ENCODE data around the gene TIAM1.

TIAM1 gene

GRCh38 chr21:31162827-31163226 is 181.2 kb downstream of the TIAM1 start:
- DNase-seq, result no peak

- DNase-seq, result no peak
Observed at GRCh38 chr21:31162079-31162699, 181.9 kb downstream of the TIAM1 start.

DNA sequence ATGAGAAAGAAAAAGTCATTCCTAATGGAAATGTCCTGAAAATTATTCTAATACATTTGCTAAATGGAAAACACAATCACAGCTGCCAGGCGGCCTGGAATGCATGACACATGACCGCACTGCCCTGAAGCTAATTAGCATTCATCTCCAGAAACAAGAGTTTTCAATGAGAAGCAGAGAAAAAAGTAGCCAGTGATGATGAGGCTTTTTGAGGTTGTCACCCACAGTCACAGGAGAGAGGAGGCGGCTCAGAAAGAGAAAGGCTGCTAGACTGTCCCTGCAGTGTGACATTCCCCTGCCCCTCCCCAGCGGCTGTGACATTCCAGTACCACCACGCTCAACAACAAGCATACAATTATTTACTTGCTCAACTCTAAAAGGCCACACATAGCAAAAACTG is 182.9 kb downstream of the TIAM1 start:
- no peak for DNase-seq

DNA sequence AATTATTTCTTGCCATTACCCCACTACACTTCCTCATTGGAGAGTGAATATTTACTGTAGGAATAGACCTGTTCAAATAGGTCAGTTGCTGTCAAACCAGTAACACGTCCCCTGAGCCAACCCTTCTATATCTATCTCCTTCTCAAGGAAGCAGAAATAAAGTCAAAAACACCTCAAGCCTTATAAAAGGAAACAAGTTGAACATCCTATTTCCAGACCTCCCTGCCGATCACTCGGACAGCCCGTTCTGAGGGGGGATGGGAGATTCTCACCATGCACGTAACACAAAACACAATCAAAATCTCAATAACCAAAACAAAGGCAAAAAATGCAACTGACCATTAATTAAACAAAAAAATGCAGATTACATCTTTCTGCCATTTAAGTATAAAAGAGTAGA is 184.3 kb downstream of the TIAM1 start:
- DNase-seq, result no peak

- no peak for DNase-seq
Observed at GRCh38 chr21:31158789-31159581, 185.1 kb downstream of the TIAM1 start.

DNA sequence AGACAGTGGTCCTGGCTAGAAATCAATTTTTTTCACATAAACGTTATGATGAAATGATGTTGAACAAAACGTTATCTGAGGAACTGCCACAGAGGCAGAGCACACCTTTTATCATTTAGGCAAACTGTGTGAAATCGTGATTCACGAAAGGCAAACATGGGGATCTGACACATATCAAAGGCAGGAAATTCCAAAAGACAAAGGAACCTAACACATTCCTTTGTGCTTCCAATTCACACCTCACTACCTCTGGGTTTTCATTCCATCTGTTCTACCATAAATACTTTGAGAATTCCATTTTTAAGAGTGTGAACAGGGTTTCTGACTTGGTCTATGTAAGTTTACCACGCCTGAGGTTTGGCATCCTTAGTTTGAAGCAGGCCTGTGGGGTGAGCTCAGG is 186.3 kb downstream of the TIAM1 start:
- no peak for DNase-seq

GRCh38 chr21:31156662-31157061 is 187.4 kb downstream of the TIAM1 start:
- DNase-seq, result no peak

DNA sequence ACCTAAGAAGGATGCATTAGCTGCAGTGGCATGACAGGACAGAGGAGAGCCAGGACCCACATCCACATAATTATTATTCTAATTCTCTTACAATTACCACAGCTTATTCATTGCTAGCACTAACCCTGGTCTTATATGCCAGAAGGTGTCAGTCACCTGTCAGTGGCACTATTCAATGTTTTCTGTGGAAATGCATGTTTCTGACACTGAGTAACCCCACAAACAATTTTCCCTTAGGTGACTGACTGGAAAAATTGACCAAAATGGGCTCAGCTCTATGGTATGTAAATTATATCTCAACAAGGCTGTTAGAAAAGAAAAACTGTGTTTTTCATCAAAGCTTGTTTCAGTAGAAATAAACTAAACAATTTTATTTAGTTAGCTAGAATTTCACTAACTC is 187.9 kb downstream of the TIAM1 start:
- DNase-seq, result no peak

DNA sequence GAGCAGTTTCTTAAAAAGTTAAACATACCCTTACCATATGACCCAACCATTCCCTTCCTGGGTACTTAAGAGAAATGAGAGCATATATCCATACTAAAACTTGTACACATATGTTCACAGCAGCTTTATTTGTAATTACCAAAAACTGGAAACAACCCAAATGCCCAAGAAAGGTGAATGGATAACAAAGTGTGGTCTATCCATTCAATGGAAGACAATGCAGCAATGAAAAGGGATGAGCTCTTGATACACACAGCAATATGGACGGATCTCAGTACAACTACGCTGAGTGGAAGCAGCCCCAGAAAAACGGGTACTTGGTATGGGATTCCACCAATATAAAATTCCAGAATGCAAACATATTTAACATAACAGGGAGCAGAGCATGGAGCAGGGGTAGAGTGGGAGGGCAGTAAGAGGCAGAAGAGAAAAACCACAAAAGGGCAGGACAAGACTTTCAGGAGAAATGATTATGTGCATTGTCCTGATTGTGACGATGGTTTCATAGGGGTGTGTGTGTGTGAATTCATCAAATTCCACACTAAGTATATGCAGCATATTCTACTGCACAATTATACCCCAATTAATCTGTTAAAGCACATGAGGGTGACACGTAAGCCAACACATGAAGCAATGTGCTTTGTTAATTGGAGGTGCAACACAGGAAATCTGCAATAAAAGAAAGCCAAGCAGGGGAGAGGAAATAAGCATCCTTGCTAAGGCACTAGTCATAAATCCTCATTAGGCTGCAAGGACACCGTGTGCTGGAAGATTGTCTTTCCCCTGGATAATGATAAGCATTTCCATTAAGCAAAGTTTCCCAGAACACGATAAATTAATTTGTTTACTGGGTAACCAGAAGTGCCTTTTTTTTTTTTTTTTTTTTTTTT is 192.7 kb downstream of the TIAM1 start:
- no peak for DNase-seq

- no peak for DNase-seq
Observed at GRCh38 chr21:31145274-31145673, 198.8 kb downstream of the TIAM1 start.

- DNase-seq, result no peak
Observed at GRCh38 chr21:31143036-31143435, 201.0 kb downstream of the TIAM1 start.

DNA sequence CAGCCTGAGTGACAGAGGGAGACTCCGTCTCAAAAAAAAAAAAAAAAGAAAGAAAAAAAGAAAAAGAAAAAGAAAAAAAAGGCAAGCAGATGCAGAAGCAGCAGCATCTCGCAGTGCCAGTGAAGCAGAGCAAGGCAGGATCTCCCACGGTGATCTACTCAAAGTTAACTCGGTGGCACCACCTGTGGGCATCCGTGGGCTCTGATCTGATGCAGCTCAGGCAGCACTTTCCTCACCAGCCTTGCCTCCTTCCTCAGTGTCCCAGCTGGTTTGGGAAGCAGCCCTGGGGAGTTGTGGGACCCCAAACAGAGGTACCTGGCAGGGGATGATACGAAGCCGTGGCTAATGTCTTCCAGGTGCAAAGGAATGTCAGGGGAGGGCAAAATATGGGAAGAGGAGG is 201.5 kb downstream of the TIAM1 start:
- DNase-seq, result no peak

DNA sequence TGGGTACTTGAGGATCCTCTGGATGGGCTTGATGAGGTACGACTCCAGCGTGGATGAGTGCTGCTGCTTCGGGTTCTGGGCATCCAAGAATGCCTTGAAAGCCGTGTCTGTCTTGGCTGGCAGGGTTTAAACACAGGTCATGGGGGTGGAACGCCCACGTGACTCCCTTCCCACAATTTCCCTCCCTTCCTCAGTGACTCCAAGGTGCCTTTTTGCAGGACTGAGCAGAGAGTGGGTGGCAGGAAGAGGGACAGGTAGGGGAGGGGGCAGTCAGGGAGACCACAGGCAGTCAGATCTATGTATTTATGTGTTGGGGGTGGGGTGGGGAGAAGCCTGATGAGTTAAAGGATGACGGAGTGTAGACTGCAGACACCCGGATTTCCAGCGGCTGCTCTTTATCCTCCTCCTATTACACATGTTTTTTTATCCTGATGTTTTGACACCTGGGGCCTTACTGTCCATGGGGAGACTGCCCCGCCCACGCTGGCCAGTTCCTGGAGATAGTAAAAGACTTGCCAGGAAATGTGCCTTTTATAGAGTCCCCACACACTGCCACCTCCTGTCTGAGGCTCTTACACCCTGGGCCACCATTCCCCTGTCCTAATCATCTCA is 202.6 kb downstream of the TIAM1 start:
- DNase-seq, result no peak

DNA sequence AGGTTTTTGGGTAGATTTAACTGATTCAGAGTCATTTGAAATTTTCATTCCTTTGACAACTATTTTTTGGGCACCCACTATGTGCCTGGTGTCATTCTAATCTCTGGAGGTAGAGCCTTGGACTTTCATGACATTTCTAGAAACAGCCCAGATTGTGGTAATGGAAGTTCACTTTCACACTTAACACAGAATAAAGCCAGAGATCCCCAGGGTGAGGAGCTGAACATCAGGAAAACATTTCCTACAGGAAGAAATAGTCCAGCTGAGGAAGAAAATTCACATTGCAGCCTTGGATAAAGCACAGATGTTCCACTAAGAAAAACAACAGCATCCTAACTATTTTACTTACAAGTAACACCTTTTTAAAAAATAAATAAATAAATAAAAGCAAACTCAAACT is 203.4 kb downstream of the TIAM1 start:
- no peak for DNase-seq

DNA sequence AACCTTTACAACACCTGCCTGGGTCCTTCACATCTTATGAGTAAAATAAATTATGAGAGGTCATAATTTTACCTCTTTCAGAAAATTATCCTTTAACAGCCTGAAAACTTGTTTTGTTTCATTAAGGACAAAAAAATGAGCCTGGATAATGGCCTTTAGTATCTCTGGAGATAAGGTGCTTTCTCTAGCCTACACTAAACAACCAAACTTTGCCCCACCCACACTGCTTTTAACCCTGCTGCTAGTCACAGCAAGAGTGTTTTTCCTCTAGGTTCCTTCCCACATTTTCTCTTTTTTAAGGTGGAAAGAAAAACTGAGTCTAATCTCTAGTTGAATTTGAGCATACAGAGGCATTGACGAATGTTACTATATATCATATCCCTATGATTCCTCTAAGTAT is 204.0 kb downstream of the TIAM1 start:
- DNase-seq, result no peak

- no peak for DNase-seq
Observed at GRCh38 chr21:31137960-31138359, 206.1 kb downstream of the TIAM1 start.

GRCh38 chr21:31136891-31137290 is 207.2 kb downstream of the TIAM1 start:
- no peak for DNase-seq

DNA sequence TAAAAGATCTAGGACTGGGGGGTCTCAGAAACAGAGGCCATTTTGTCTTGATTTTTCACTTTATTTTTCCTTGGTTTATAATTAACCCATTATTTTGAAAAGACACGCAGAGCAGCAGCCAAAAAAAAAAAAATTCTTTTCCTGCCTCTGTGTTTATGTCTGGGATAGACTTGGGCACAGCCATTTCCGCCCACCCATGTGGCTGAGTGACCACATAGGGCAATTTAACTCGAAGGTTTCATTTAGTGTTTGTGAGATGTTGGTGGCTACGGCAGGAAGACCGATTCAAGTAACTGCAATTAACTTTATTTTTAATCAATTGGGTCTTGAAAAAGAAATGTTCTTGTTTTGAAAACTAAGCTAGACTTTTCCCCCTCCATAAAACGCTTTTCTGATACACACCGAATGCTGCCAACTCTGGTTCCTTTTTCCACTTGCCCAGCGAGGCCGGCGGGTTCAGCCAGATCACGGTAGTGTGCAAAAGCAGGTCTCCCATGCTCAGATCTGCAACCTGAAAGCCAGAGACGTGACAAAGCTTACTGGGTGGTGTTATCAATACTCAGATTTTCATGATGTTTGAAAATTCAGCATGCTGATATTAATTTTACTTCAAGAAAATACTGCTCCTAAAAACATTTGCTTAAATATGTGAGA is 208.4 kb downstream of the TIAM1 start:
- no peak for DNase-seq

DNA sequence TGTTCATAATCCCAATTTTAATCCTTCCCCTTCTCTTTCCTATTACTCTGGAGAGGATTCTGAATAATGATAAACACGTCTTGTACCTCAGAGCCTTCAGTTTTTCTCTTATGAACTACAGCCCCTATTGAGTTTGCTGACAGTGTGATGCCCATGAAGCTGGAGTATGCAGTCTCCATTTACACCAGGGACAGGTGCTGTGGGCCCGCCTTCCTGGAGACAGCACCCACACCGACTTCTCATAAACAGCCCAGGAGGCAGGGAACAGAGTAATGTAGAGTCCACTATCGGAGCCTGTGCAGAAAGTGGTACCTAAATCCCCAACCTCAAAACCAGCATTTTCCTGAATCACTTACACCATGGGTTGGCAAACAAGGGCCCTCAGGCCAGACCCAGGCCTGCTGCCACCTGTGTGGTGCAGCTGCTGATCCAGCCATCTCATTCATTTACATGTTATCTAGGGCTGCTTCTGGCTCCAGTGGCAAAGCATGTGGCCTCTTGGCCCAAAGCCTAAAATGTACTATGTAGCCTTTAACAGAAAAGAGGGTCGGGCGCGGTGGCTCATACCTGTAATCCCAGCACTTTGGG is 210.7 kb downstream of the TIAM1 start:
- no peak for DNase-seq

GRCh38 chr21:31132574-31133242 is 211.4 kb downstream of the TIAM1 start:
- DNase-seq, result no peak

GRCh38 chr21:31130821-31131220 is 213.2 kb downstream of the TIAM1 start:
- no peak for DNase-seq

GRCh38 chr21:31128234-31128633 is 215.8 kb downstream of the TIAM1 start:
- no peak for DNase-seq
